Erythroblast (primary cell): ENCODE data around the gene CTSE.

ENCODE experiments used
- GATA1 ChIP-seq: IDR thresholded peaks from 2 replicates; pipeline ENCODE4 v1.6.1; 2011; ENCODE audit warnings: low read depth, mild to moderate bottlenecking, control low read depth, low read length, moderate library complexity
- POLR2A ChIP-seq: IDR thresholded peaks from 2 replicates; pipeline ENCODE4 v1.6.1; 2011; ENCODE audit warnings: mild to moderate bottlenecking, low read length

DNA sequence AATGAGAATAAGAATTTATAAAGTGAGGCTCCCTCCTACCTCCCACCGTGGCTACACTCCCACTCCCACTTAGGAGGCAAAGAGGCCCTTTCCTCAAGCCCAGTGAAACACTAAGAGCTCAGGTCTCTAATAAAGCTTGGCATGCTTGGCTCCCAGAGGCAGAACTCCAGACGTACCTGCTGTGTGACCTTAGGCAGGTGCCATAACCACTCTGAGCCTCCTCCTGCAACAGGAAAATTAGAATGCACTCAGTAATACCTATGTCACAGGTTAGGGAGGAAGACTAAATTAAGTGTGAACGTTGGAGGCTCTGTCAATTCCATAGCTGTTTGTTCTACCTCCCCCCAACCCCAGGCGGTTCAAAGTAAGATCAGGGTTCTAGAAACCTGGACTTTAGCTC lies 63.9 kb downstream of the CTSE start:
- TF ChIP-seq POLR2A (no peak), GATA1 (no peak)
